ENCODE data around the gene GLIS2. TPM values are rescaled to one million over a fixed set of nuclear protein-coding genes. Genes with fewer than 3 reads are reported as not detected.

The GLIS2 gene
- total and polyA plus RNA-seq, 10 of the 15 experiments (the other 5 are each of a cell fraction or from before 2014, with no cell fraction given), result 0.03 to 0.64 (median 0.18) TPM; not detected in 4

- TF ChIP-seq, protein P1, sequence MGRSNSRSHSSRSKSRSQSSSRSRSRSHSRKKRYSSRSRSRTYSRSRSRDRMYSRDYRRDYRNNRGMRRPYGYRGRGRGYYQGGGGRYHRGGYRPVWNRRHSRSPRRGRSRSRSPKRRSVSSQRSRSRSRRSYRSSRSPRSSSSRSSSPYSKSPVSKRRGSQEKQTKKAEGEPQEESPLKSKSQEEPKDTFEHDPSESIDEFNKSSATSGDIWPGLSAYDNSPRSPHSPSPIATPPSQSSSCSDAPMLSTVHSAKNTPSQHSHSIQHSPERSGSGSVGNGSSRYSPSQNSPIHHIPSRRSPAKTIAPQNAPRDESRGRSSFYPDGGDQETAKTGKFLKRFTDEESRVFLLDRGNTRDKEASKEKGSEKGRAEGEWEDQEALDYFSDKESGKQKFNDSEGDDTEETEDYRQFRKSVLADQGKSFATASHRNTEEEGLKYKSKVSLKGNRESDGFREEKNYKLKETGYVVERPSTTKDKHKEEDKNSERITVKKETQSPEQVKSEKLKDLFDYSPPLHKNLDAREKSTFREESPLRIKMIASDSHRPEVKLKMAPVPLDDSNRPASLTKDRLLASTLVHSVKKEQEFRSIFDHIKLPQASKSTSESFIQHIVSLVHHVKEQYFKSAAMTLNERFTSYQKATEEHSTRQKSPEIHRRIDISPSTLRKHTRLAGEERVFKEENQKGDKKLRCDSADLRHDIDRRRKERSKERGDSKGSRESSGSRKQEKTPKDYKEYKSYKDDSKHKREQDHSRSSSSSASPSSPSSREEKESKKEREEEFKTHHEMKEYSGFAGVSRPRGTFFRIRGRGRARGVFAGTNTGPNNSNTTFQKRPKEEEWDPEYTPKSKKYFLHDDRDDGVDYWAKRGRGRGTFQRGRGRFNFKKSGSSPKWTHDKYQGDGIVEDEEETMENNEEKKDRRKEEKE (IDR thresholded peaks at IDR 0.05), result no peak
- TF ChIP-seq SMARCA5 (IDR thresholded peaks at IDR 0.05), result peak; percentile 69
- TF ChIP-seq ATF2 (IDR thresholded peaks at IDR 0.05; ENCODE audit: low read length), result no peak
- TF ChIP-seq, protein P2, sequence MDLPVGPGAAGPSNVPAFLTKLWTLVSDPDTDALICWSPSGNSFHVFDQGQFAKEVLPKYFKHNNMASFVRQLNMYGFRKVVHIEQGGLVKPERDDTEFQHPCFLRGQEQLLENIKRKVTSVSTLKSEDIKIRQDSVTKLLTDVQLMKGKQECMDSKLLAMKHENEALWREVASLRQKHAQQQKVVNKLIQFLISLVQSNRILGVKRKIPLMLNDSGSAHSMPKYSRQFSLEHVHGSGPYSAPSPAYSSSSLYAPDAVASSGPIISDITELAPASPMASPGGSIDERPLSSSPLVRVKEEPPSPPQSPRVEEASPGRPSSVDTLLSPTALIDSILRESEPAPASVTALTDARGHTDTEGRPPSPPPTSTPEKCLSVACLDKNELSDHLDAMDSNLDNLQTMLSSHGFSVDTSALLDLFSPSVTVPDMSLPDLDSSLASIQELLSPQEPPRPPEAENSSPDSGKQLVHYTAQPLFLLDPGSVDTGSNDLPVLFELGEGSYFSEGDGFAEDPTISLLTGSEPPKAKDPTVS (IDR thresholded peaks at IDR 0.05; ENCODE audit: low read depth, low read length), result no peak
- no peak for TF ChIP-seq BHLHE40 (IDR thresholded peaks at IDR 0.05; ENCODE audit: borderline replicate concordance in 1 of 2, low read depth in 2 of 2, low read length in 1 of 2)
- peak; percentile 98 for TF ChIP-seq SPI1 (IDR thresholded peaks at IDR 0.05; ENCODE audit: borderline replicate concordance, insufficient read depth, low read depth, low read length)
- TF ChIP-seq USF2 (IDR thresholded peaks at IDR 0.05; ENCODE audit: borderline replicate concordance, low read depth, low read length), result no peak
- TF ChIP-seq LARP7 (IDR thresholded peaks at IDR 0.05), result no peak
- no peak for TF ChIP-seq FOXM1 (IDR thresholded peaks at IDR 0.05; ENCODE audit: low read depth, low read length)
- TF ChIP-seq ZNF217 (IDR thresholded peaks at IDR 0.05), result peak; percentile 49; the same call in 1 of the 2 replicates
- TF ChIP-seq DPF2 (IDR thresholded peaks at IDR 0.05), result peak; percentile 56; the same call in 1 of the 2 replicates
- TF ChIP-seq EED (IDR thresholded peaks at IDR 0.05; ENCODE audit: low read depth), result 0 out of 2 replicates have a peak, but pooled peaks have one; percentile 12
- no peak for TF ChIP-seq TCF3 (IDR thresholded peaks at IDR 0.05; ENCODE audit: borderline replicate concordance, insufficient read depth, low read depth, low read length)
- TF ChIP-seq MEF2B (IDR thresholded peaks at IDR 0.05; ENCODE audit: partially characterized antibody, poor library complexity, severe bottlenecking), result peak; percentile 28
- TF ChIP-seq IRF4 (IDR thresholded peaks at IDR 0.05; ENCODE audit: low read depth, low read length), result 0 out of 2 replicates have a peak, but pooled peaks have one; percentile 25
- TF ChIP-seq SMAD5 (IDR thresholded peaks at IDR 0.05; ENCODE audit: low read depth), result no peak
- no peak for TF ChIP-seq CBX3 (IDR thresholded peaks at IDR 0.05; ENCODE audit: borderline replicate concordance, low read depth)
- TF ChIP-seq, protein P3, sequence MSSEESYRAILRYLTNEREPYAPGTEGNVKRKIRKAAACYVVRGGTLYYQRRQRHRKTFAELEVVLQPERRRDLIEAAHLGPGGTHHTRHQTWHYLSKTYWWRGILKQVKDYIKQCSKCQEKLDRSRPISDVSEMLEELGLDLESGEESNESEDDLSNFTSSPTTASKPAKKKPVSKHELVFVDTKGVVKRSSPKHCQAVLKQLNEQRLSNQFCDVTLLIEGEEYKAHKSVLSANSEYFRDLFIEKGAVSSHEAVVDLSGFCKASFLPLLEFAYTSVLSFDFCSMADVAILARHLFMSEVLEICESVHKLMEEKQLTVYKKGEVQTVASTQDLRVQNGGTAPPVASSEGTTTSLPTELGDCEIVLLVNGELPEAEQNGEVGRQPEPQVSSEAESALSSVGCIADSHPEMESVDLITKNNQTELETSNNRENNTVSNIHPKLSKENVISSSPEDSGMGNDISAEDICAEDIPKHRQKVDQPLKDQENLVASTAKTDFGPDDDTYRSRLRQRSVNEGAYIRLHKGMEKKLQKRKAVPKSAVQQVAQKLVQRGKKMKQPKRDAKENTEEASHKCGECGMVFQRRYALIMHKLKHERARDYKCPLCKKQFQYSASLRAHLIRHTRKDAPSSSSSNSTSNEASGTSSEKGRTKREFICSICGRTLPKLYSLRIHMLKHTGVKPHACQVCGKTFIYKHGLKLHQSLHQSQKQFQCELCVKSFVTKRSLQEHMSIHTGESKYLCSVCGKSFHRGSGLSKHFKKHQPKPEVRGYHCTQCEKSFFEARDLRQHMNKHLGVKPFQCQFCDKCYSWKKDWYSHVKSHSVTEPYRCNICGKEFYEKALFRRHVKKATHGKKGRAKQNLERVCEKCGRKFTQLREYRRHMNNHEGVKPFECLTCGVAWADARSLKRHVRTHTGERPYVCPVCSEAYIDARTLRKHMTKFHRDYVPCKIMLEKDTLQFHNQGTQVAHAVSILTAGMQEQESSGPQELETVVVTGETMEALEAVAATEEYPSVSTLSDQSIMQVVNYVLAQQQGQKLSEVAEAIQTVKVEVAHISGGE (CRISPR knock-in tag; IDR thresholded peaks at IDR 0.05), result no peak
Observed at GRCh38 chr16:4325253-4325758, 9.4 kb downstream of the GLIS2 start (continued).
